Smooth muscle cell (in vitro differentiated cells): ENCODE measurements around the gene SLC39A11. TPM values are rescaled to one million over a fixed set of nuclear protein-coding genes. Genes with fewer than 3 reads are reported as not detected.

Experiments used
- DNase-seq: peaks from one replicate; lab custom pipeline; 2025; ENCODE audit not compliant: unreplicated experiment; lab: John Stamatoyannopoulos, UW
- H2AFZ ChIP-seq: fragments of 200-600 bp; sonication (generic); 2 replicates; pipeline ENCODE4 v1.6.0; 2016; ENCODE audit warnings: antibody characterized with exemption, low read depth, mild to moderate bottlenecking
- H3F3A ChIP-seq: fragments of 200-600 bp; sonication (generic); 2 replicates; pipeline ENCODE4 v1.6.0; 2017; ENCODE audit warnings: antibody characterized with exemption, low read depth
- H3K27ac ChIP-seq: fragments of 200-600 bp; sonication (generic); 2 replicates; pipeline ENCODE4 v1.5.1; 2016; ENCODE audit warnings: low read depth, mild to moderate bottlenecking
- H3K27me3 ChIP-seq: fragments of 200-600 bp; sonication (generic); 2 replicates; pipeline ENCODE4 v1.6.1; 2016; ENCODE audit warnings: low read depth, mild to moderate bottlenecking
- H3K36me3 ChIP-seq: fragments of 200-600 bp; sonication (generic); 2 replicates; pipeline ENCODE4 v1.5.1; 2016; ENCODE audit warnings: low read depth
- H3K4me1 ChIP-seq: fragments of 200-600 bp; sonication (generic); 2 replicates; pipeline ENCODE4 v1.5.1; 2016; ENCODE audit warnings: low read depth
- H3K4me2 ChIP-seq: fragments of 200-600 bp; sonication (generic); 2 replicates; pipeline ENCODE4 v1.6.0; 2016; ENCODE audit warnings: mild to moderate bottlenecking
- H3K4me3 ChIP-seq: fragments of 200-600 bp; sonication (generic); 2 replicates; pipeline ENCODE4 v1.5.1; 2016; ENCODE audit warnings: mild to moderate bottlenecking
- H3K79me2 ChIP-seq: fragments of 200-600 bp; sonication (generic); 2 replicates; pipeline ENCODE4 v1.6.0; 2016; ENCODE audit warnings: low read depth, mild to moderate bottlenecking
- H3K9ac ChIP-seq: fragments of 200-600 bp; sonication (generic); 2 replicates; pipeline ENCODE4 v1.6.0; 2016; ENCODE audit warnings: low read depth
- H3K9me3 ChIP-seq: fragments of 200-600 bp; sonication (generic); replicated peaks from 2 replicates; pipeline ENCODE4 v1.5.1; 2016; ENCODE audit warnings: low read depth
- H4K20me1 ChIP-seq: fragments of 200-600 bp; sonication (generic); 2 replicates; pipeline ENCODE4 v1.6.0; 2016; ENCODE audit warnings: low read depth
- CTCF ChIP-seq: fragments of 200-600 bp; sonication (generic); IDR thresholded peaks from 2 replicates; pipeline ENCODE4 v1.5.1; 2017; ENCODE audit warnings: borderline replicate concordance, mild to moderate bottlenecking, antibody characterized with exemption; ENCODE audit not compliant: insufficient read depth, poor library complexity, severe bottlenecking
- WGBS: methylation state at CpG from one replicate; pipeline ENCODE4 v1.1.7; 2016; ENCODE audit warnings: low lambda C conversion rate; 5-methylcytosine and 5-hydroxymethylcytosine counted together
- polyA plus RNA-seq: library from polyadenylated mRNA; unstranded; fragments of >200 nt; fragmentation: Nextera tagmentation; extraction: Ambion mirVana; gene quantifications from 2 replicates; pipeline ENCODE4 v1.2.1, GENCODE V29; 2016
- total RNA-seq: library from RNA; depleted of rRNA; stranded (reverse); fragments of >200 nt; gene quantifications from 2 replicates; pipeline ENCODE4 v1.2.3, GENCODE V29; 2014

The SLC39A11 gene
- total and polyA plus RNA-seq, 2 experiments from 2014 or later, result 9.2 to 36.7 TPM

DNA sequence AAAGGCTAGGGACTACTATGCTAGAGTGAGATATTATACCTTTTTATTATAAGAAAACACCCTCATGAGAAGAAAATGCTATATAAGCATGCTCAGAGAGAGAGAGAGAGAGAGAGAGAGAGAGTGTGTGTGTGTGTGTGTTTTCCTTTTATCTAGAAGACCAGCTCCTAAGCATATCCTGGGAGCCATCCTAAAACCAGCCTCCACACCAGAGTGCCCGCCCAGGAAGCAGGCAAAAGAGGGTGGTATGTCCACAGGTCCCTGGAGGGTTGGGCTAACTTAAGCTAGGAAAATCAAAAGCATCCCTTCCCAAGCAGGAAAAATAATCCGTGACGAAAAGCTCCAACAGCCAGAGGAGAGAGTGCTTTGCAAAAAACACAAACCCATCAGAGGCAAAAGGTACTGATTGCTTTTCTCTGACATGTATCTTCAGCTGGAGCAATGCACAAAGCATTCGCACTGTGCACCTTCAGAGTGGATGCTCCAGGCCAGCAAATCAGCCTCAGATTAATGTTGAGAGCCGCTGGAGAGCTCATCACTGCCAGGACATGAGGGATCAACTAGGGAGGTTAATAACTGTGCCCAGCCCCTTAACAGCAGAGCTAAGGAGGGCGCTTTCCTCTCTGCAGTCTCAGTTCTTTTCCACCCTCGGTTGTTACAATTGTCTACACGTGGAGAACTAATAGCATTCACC is 125.1 kb downstream of the SLC39A11 start:
- no peaks in the 10 kb centered on the region for H3K36me3 ChIP-seq
- no peak overlapping the region for H3K4me2 ChIP-seq

GRCh38 chr17:72962106-72962505 is 130.4 kb downstream of the SLC39A11 start:
- Histone ChIP-seq H3K79me2 (no peaks in the 10 kb centered on the region), H3K4me1 (no peaks in the 10 kb centered on the region), H2AFZ (no peak overlapping the region), H3K27ac (no peak overlapping the region), H3K36me3 (no peaks in the 10 kb centered on the region), H4K20me1 (no peaks in the 10 kb centered on the region), H3K9me3 (no peaks in the 10 kb centered on the region), H3K4me3 (no peak overlapping the region), H3K27me3 (no peaks in the 10 kb centered on the region), H3K4me2 (no peak overlapping the region), H3K9ac (no peak overlapping the region), H3F3A (no peaks in the 10 kb centered on the region)
- TF ChIP-seq CTCF, result no peak
- WGBS, result 85% methylated on average over 3 of the region's 3 CpGs
- DNase-seq, result no peak

More for the DNA sequence above, 125.1 kb downstream of the SLC39A11 start:
- Histone ChIP-seq H3K9ac (no peak overlapping the region), H3K4me3 (no peak overlapping the region), H3K27me3 (no peaks in the 10 kb centered on the region), H3K79me2 (no peaks in the 10 kb centered on the region), H3K27ac (no peak overlapping the region), H3K4me1 (peaks cover 11% of the 10 kb centered on the region), H4K20me1 (no peaks in the 10 kb centered on the region), H3F3A (no peaks in the 10 kb centered on the region), H2AFZ (no peak overlapping the region), H3K9me3 (no peaks in the 10 kb centered on the region)
- no peak for TF ChIP-seq CTCF
- WGBS, result 84% methylated on average over 8 of the region's 8 CpGs
- no peak for DNase-seq

GRCh38 chr17:72955391-72956140 is 136.9 kb downstream of the SLC39A11 start:
- no peak overlapping the region for H3K4me3 ChIP-seq
- no peaks in the 10 kb centered on the region for H3K36me3 ChIP-seq
- H3K9me3 ChIP-seq, result no peaks in the 10 kb centered on the region
- H3F3A ChIP-seq, result no peaks in the 10 kb centered on the region
- no peaks in the 10 kb centered on the region for H3K27me3 ChIP-seq
- no peak overlapping the region for H3K9ac ChIP-seq
- H3K27ac ChIP-seq, result no peak overlapping the region
- H3K4me1 ChIP-seq, result no peaks in the 10 kb centered on the region
- H3K4me2 ChIP-seq, result no peak overlapping the region
- no peak overlapping the region for H2AFZ ChIP-seq
- 93% methylated on average over 20 of the region's 20 CpGs for WGBS
- peaks cover 6% of the 10 kb centered on the region for H4K20me1 ChIP-seq
- no peak for TF ChIP-seq CTCF
- H3K79me2 ChIP-seq, result no peaks in the 10 kb centered on the region
- no peak for DNase-seq
